ENCODE measurements around the gene DMRT2.
A peak's percentile ranks its signal among the peaks of the same experiment; 100 is the strongest.

The DMRT2 gene

DNA sequence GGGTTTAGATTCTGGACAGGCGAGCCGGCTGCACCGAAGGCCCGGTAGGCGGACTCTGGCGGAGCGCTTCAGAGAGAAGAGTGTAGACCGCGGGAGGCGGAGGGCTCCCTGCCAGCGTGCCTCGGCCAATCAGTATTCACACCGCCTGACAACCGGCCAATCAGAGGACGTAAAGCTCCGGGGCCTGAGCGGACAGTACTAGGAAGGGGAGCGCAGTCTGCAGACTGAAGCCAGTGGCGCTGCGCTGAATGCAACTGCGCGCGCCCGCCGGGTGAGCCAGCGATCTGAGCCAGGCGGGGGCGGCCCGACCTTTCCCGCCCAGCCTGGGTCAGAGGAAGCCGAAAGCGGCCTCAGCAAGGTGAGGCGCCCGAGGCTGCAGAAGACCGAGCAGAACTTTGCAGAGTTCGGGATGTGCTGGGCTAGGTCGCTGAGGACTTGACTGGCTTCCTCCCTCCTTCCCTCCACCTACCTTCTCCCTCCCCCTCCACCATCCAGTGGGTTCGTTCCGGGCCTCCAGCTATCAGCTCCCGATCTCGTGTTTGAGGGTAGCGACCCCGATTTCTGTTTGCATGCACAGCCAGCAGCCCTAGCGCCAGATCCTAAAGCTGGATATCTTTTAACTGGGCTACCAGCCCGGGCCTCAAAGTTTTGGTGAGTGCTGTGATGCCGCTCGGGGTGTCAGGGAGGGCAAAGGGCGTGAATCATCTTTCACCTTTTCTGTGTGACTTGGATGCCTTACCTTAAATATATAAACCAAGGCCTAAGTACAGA, at the start of gene DMRT2:
Gene DMRT2 (plus strand): TSS at position 233 of the 771 bp plus-strand sequence. CDS start 1,257 bp downstream, outside the sequence.
- DNase-seq, result peak; percentile 53

DNA sequence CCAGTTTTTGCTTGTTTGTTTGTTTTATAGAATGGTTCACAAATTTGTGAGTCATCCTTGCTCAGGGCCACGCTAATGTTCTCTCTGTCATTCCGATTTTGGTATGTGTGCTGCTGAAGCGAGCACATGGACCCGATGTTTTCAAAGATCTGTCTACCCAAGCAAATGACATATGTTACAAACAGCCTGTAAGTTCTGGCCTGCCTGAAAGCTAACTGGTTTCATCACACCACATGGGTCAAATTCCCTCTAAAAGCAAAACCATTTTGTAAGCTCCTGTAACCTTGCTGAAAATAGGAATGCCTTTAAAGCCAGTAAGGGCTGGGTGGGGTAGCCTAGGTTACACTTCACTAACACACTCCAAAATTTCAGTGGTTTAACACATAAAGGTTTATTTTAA, 48.3 kb upstream of the DMRT2 start:
- no peak for DNase-seq

- no peak for DNase-seq
These were observed 47.5 kb upstream of the DMRT2 start for GRCh38 chr9:1002678-1003077.

DNA sequence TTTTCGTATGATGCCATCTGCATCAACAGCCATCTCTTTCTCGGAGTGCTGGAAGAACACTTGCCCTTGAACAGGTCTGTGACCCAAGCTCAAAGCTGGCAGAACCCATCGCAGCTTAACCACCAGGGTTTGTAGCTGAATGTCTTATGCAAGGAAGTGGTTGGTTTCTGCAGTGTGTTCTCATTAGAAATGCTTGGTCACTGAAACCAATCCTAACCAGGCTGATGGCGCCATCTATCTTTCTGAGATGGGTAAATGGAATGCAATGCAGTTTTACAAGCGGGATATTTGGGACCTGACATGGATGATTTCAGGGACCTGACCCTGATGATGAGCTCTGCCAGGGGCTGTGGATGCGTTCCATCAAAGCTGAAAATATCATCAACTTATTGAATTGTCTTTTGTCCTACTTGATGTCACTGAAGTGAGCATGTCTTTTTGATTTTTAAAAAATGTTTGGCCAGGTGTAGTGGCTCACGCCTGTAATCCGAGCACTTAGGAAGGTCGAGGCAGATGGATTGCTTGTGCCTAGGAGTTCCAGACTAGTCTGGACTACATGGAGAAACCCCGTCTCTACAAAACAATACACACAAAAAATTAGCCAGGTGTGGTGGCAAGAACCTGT, 45.0 kb upstream of the DMRT2 start:
- DNase-seq, result no peak

- no peak for DNase-seq
These were observed 42.8 kb upstream of the DMRT2 start for GRCh38 chr9:1007312-1007711.

- DNase-seq, result no peak
These were observed 41.9 kb upstream of the DMRT2 start for GRCh38 chr9:1008216-1008615.

- peak; percentile 73 for DNase-seq
These were observed 41.0 kb upstream of the DMRT2 start for GRCh38 chr9:1009101-1009707.

GRCh38 chr9:1013021-1013420, 37.1 kb upstream of the DMRT2 start:
- DNase-seq, result no peak

DNA sequence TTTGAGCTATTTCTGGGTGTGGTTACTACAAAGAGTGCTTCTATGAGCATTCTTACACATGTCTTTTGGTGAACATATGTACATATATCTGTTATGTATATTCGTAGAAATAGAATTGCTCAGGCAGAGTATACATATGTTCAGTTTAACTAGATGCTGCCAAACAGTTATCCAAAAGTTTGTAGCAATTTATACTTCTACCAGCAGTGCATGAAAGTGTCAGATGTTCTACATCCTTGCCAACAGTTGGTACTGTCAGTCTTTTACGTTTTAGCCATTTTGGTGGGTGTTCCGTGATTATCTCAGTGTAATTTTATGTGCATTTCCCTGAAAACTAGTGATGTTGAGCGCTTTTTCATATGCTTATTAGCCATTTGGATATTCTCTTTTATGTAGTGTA, 35.9 kb upstream of the DMRT2 start:
- DNase-seq, result no peak

- DNase-seq, result no peak
These were observed 35.5 kb upstream of the DMRT2 start for GRCh38 chr9:1014640-1015039.

DNA sequence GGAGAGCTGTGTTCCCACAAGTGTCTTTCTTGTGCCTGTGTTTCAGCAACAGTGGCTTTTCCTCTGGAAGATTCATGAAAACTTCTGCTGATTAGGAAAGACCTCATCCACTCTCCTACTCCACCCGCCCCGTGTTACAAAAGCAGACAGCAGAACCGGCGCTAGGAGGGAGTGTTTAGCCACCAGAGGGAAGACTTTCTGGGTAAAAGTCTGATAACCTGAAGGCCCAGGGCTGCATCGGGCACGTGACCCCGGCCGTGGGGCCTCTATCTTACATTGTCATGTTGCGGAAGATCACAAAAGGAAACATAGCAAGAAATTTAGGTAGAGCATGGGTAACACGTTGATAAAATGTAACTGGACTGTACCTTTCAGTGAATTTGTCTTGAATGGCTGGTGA, 32.0 kb upstream of the DMRT2 start:
- DNase-seq, result peak; percentile 25

DNA sequence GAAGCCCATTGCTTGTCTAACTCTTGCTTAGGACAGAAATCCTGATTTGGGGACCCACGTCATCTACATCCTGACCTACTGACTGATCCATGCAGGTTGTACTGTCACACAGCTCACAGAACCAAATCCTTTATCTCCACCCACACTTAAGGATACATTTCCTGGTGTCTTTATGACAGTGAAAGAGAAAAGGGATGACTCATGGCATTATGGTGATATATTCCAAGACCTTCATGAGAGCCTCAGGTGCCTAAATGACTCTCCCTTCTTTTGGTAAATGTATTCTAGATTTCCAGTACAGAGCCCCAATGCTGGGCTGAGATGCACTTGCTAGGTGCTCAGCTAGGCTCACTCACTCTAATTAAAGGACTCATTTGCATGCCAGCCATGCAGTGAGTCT, 26.0 kb upstream of the DMRT2 start:
- no peak for DNase-seq

- DNase-seq, result no peak
These were observed 25.0 kb upstream of the DMRT2 start for GRCh38 chr9:1025131-1025530.

DNA sequence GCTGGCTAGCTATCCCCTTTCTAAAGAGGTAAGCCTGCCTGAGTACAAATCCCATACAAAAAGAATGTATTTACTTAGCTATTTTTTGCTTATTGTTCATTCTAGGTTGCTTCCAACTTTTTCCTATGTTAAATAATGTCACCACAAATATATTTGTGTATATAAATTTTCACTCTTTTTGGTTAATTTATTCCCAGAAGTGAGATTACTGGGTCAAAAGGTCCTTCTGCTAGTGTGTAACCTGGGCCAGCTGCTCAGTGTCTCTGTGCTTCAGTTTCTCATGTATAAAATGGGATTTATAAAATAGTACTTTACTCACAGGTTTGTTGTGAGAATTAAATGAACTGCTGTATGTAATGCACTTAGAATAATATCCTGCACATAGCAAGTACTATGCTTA, 23.9 kb upstream of the DMRT2 start:
- DNase-seq, result no peak

GRCh38 chr9:1028501-1029190, 21.5 kb upstream of the DMRT2 start:
- no peak for DNase-seq

DNA sequence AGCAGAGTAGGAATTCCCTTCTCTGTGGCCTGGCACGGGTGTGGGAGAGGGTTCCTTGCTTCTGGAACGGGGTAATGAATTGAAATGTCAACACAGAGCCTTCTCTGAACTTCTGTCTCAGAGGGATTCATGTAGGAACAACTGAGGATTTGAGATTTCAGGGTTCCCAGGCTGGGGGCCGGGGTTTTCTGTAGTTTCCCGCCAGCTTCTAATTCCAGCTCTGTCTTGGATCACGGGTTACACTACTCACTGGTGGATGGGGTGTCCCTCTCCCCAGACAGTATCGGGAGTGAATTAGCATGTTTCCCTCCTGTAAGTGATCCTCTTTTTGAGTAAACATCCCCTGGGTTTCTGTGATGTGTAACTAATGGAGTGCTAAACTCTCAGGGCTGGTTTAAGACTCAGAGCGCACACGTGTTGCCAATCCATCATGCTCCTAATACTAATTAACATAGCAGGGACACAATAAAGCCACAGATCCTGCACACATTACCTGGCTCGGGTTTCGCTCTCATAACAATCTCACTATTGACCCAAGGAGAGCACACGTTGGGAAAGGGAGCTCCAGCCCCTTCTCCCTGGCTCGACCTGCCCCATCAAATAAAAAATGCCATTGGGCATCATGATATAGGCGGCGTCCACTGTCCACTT, 18.1 kb upstream of the DMRT2 start:
- DNase-seq, result no peak

DNA sequence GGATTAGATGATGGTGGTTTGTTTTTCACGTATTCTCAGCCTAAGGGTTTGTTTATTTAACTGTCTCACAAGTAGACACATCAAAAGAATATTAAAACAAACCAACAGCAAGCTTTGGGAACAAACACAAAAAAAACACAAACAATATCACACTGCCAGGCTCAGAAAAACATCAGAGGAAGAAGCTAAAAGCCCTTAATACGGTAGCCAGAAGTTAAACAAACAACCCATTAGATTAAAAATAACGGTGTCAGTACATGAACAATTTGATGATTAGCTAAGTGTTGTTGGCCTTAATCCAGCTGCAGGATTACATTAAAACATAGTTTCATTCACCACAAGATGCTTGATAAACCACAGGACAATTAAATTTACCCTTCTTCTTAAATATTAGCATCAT, 15.9 kb upstream of the DMRT2 start:
- DNase-seq, result no peak

DNA sequence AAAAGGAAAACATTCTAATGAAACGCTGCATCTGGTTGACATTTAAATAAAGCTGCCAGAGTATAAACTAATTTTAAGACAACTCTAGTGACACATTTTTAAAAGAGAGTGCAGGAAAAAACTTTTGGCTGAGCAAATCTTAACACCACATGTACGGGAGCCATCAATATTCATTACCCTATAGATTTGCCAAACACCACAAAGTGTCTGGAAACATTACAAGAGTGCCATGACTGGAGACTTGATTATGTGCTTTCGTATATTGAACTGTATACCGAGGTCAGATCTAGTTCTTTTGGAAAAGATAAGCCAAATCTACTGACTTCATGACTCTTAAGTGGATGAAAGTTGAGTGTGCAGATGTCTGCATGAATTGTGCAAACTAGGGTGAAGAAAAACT, 10.6 kb upstream of the DMRT2 start:
- DNase-seq, result no peak

- peak; percentile 44 for DNase-seq
These were observed 7.7 kb upstream of the DMRT2 start for GRCh38 chr9:1042466-1042865.

DNA sequence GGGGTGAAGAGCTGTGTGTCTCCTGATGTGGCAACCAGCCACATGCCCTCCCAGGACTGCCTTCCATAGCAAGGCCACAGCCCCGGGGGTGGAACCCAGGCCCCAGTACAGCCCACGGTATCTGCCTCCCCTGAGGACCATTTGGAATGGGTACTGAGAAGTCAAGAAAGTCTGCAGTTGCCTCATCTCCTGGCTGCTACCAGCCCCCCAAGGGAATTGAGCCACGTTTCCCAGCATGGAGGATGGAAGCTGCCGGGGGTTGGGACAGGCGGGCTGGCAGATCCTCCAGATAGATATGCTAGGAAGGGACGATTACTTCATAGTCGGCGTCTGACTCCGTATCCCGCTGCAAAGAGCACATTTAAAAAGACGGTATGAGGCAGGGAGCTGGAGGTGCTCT, 5.5 kb upstream of the DMRT2 start:
- no peak for DNase-seq

GRCh38 chr9:1046639-1047572, 3.3 kb upstream of the DMRT2 start:
- DNase-seq, result no peak

All from stimulated activated CD4-positive, alpha-beta T cell treated with anti-CD3 and anti-CD28 coated beads, Interleukin-1b, Interleukin-23, amount 100 ng/mL, for 48 hours (primary cell).